NT2/D1 (cell line): Measurements from ENCODE around the gene TAMALIN.
A peak's percentile ranks its signal among the peaks of the same experiment; 100 is the strongest.

Source experiments
- DNase-seq: peaks from one replicate; pipeline ENCODE4 v3.0.0-alpha.2; 2011; ENCODE audit warnings: low read depth, low spot score
- H3K27me3 ChIP-seq: 2 replicates; pipeline ENCODE4 v1.6.0; 2011; ENCODE audit warnings: mild to moderate bottlenecking; ENCODE audit not compliant: insufficient read length, insufficient read depth
- H3K36me3 ChIP-seq: 2 replicates; pipeline ENCODE4 v1.6.1; 2011; ENCODE audit warnings: mild to moderate bottlenecking, low read length, mixed read lengths; ENCODE audit not compliant: insufficient read depth, insufficient read length
- H3K4me1 ChIP-seq: 2 replicates; pipeline ENCODE4 v1.5.1; 2011; ENCODE audit not compliant: insufficient read depth, insufficient read length
- H3K4me3 ChIP-seq: 2 replicates; pipeline ENCODE4 v1.5.1; 2011; ENCODE audit warnings: low read depth; ENCODE audit not compliant: insufficient read length
- H3K9ac ChIP-seq: 2 replicates; pipeline ENCODE4 v1.6.0; 2011; ENCODE audit warnings: low read depth; ENCODE audit not compliant: insufficient read length
- H3K9me3 ChIP-seq: 2 replicates; pipeline ENCODE4 v1.5.1; 2011; ENCODE audit warnings: mild to moderate bottlenecking, low read length; ENCODE audit not compliant: insufficient read depth
- SUZ12 ChIP-seq: IDR thresholded peaks from 2 replicates; pipeline ENCODE4 v1.6.1; 2011; ENCODE audit not compliant: insufficient read length, insufficient read depth; ENCODE audit errors: extremely low read depth
- YY1 ChIP-seq: IDR thresholded peaks from 2 replicates; pipeline ENCODE4 v1.6.1; 2011; ENCODE audit not compliant: insufficient read length, insufficient read depth
- ZNF274 ChIP-seq: IDR thresholded peaks from 2 replicates; pipeline ENCODE4 v1.6.1; 2011; ENCODE audit warnings: mild to moderate bottlenecking, low read depth, low read length

TAMALIN gene

GRCh38 chr12:52055731-52056711 lies 49.3 kb downstream of the TAMALIN start:
- peaks cover 14% of the 10 kb centered on the region for H3K27me3 ChIP-seq
- DNase-seq: no peak
- no peak overlapping the region for H3K4me3 ChIP-seq
- no peaks in the 10 kb centered on the region for H3K9me3 ChIP-seq
- peaks cover 68% of the 10 kb centered on the region for H3K36me3 ChIP-seq
- H3K9ac ChIP-seq: no peak overlapping the region
- peaks cover 8% of the 10 kb centered on the region for H3K4me1 ChIP-seq
- TF ChIP-seq ZNF274 (no peak), SUZ12 (no peak), YY1 (no peak)

GRCh38 chr12:52056801-52057637 lies 50.3 kb downstream of the TAMALIN start:
- Histone ChIP-seq H3K9ac (peak overlapping the region; percentile 17), H3K27me3 (peaks cover 8% of the 10 kb centered on the region), H3K9me3 (no peaks in the 10 kb centered on the region), H3K4me3 (no peak overlapping the region), H3K36me3 (peaks cover 68% of the 10 kb centered on the region), H3K4me1 (peaks cover 9% of the 10 kb centered on the region)
- no peak for TF ChIP-seq ZNF274
- no peak for TF ChIP-seq YY1
- TF ChIP-seq SUZ12: no peak
- DNase-seq: no peak

GRCh38 chr12:52057638-52058576 lies 51.2 kb downstream of the TAMALIN start:
- Histone ChIP-seq H3K9me3 (no peaks in the 10 kb centered on the region), H3K4me1 (peaks cover 3% of the 10 kb centered on the region), H3K27me3 (peaks cover under 1% of the 10 kb centered on the region), H3K9ac (peak overlapping the region; percentile 17), H3K36me3 (peaks cover 61% of the 10 kb centered on the region), H3K4me3 (no peak overlapping the region)
- TF ChIP-seq ZNF274 (no peak), YY1 (no peak), SUZ12 (no peak)
- no peak for DNase-seq

- Histone ChIP-seq H3K27me3 (no peaks in the 10 kb centered on the region), H3K4me1 (peaks cover 3% of the 10 kb centered on the region), H3K4me3 (no peak overlapping the region), H3K9me3 (no peaks in the 10 kb centered on the region), H3K36me3 (peaks cover 60% of the 10 kb centered on the region), H3K9ac (no peak overlapping the region)
- TF ChIP-seq SUZ12 (no peak), ZNF274 (no peak), YY1 (no peak)
- DNase-seq: no peak
Measured at GRCh38 chr12:52058631-52059361, 52.0 kb downstream of the TAMALIN start.

GRCh38 chr12:52059582-52060497 lies 53.1 kb downstream of the TAMALIN start:
- DNase-seq: no peak
- H3K4me3 ChIP-seq: no peak overlapping the region
- H3K9me3 ChIP-seq: no peaks in the 10 kb centered on the region
- no peaks in the 10 kb centered on the region for H3K27me3 ChIP-seq
- peaks cover 49% of the 10 kb centered on the region for H3K36me3 ChIP-seq
- TF ChIP-seq YY1 (no peak), ZNF274 (no peak), SUZ12 (no peak)
- peaks cover 3% of the 10 kb centered on the region for H3K4me1 ChIP-seq
- H3K9ac ChIP-seq: no peak overlapping the region
